HG03520 (cell line): Measurements from ENCODE around the gene RSPH10B2.
"Not testable (repeated sequence)": the region's sequence is repeated elsewhere in the genome, so short reads cannot be mapped to it uniquely, and the experiment has no call there.

Experiments used
- ATAC-seq: cut with Tn5 transposase; IDR thresholded peaks from one replicate; pipeline ENCODE4 v1.9.1; 2021; ENCODE audit warnings: mild to moderate bottlenecking, moderate library complexity; ENCODE audit not compliant: unreplicated experiment

The RSPH10B2 gene

DNA sequence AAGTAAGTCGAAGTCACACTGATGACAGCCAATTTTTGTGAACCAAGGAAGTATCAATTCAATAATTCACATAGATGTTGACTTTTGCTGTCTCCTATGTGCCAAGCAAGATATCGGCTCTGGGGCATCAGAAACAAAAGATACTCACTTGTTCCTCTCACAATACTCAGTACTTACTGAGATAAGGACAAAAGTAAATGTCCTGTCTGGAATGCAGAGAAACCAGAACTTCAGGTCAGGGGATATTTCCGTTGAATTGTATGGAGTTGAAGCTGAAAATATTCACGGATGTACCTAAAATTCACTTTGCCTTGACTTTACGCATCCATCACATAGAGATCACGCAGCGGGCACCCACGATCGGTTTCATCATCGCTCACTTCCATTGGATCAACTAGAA, 83.2 kb downstream of the RSPH10B2 start:
- ATAC-seq: not testable (repeated sequence)

GRCh38 chr7:6842278-6842921, 88.5 kb downstream of the RSPH10B2 start:
- ATAC-seq: not testable (repeated sequence)

DNA sequence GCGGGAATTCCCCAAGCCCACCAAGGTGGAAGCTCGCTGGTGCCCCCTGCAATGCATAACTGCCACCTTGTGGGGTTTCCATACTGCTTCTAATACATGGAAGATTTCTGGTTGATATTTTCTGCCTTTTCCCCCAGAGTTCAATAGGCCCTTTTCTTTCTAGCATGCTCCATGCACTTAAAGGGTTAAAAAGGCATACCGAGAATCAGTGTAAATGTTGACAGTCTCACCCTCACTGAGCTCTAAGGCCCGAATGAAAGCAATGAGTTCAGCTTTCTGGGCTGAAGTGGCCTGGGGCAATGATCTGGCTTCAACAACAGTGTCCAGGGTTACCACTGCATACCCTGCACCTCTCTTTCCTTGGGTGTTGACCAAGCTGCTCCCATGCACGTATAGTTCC, 89.2 kb downstream of the RSPH10B2 start:
- not testable (repeated sequence) for ATAC-seq

DNA sequence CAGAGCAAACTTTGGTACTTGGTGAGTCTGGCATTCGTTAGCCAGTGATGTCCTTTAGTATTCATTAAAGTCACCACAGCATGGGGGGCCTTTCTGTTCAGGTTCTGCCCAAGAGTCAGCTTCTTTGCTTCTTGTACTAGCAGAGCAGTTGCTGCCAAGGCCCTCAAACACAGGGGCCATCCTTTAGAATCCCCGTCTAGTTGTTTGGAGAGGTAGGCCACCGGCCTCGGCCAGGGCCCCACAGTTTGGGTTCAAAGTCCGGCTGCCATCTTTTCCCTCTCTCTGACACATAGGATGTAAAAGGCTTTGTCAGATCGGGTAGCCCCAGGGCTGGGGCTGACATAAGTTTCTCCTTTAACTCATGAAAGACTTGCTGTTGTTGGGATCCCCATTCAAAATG, 89.8 kb downstream of the RSPH10B2 start:
- not testable (repeated sequence) for ATAC-seq

GRCh38 chr7:6845971-6846449, 92.1 kb downstream of the RSPH10B2 start:
- not testable (repeated sequence) for ATAC-seq

- not testable (repeated sequence) for ATAC-seq
Observed at GRCh38 chr7:6847751-6848150, 93.8 kb downstream of the RSPH10B2 start.
